GM19455 (cell line): ENCODE data around the gene PIP5K1C.
"Not testable (repeated sequence)": the region's sequence is repeated elsewhere in the genome, so short reads cannot be mapped to it uniquely, and the experiment has no call there.

Source experiments
- ATAC-seq: cut with Tn5 transposase; IDR thresholded peaks from one replicate; pipeline ENCODE4 v1.9.1; 2021; ENCODE audit not compliant: unreplicated experiment

PIP5K1C gene

GRCh38 chr19:3601021-3601420 lies 99.2 kb downstream of the PIP5K1C start:
- ATAC-seq = no peak

GRCh38 chr19:3599776-3600187 lies 100.5 kb downstream of the PIP5K1C start:
- no peak for ATAC-seq

GRCh38 chr19:3595521-3596061 lies 104.7 kb downstream of the PIP5K1C start:
- no peak for ATAC-seq

- ATAC-seq = no peak
Observed at GRCh38 chr19:3593156-3593555, 107.1 kb downstream of the PIP5K1C start.

GRCh38 chr19:3591876-3592613 lies 108.2 kb downstream of the PIP5K1C start:
- no peak for ATAC-seq

GRCh38 chr19:3590991-3591659 lies 109.1 kb downstream of the PIP5K1C start:
- no peak for ATAC-seq

- no peak for ATAC-seq
Observed at GRCh38 chr19:3589949-3590348, 110.3 kb downstream of the PIP5K1C start.

- ATAC-seq = no peak
Observed at GRCh38 chr19:3589439-3589838, 110.8 kb downstream of the PIP5K1C start.

- no peak for ATAC-seq
Observed at GRCh38 chr19:3586707-3587346, 113.4 kb downstream of the PIP5K1C start.

GRCh38 chr19:3586127-3586626 lies 114.1 kb downstream of the PIP5K1C start:
- no peak for ATAC-seq

- ATAC-seq = no peak
Observed at GRCh38 chr19:3585301-3586126, 114.8 kb downstream of the PIP5K1C start, which contains the start of gene GIPC3. GIPC3 (plus strand) TSS chr19:3585478; CDS start chr19:3585598, 120 bp downstream.

GRCh38 chr19:3584036-3584802 lies 116.0 kb downstream of the PIP5K1C start:
- ATAC-seq = not testable (repeated sequence)

- ATAC-seq = not testable (repeated sequence)
Observed at GRCh38 chr19:3581792-3582191, 118.5 kb downstream of the PIP5K1C start.
